MCF 10A (cell line): ENCODE results near the gene CCDC85A. TPM values are rescaled to one million over a fixed set of nuclear protein-coding genes. Genes with fewer than 3 reads are reported as not detected.

Experiments used
- BruUV-seq: library from RNA; stranded (reverse); fragments of 400-500 nt; replicated peaks from 2 replicates; lab custom pipeline; 2021; lab: Mats Ljungman, UMichigan
- CTCF ChIA-PET: fragments of 300-600 bp; sonication (Branson Sonifier 250); formaldehyde crosslinking; extraction: SDS; loops from one replicate; lab custom pipeline; 2021; ENCODE audit warnings: antibody characterized with exemption, inconsistent platforms; lab: Yijun Ruan, JAX
- POLR2A ChIA-PET: fragments of 300-600, 350-650 bp; sonication (Branson Sonifier 250); formaldehyde crosslinking; extraction: SDS; loops from one replicate; lab custom pipeline; 2020; ENCODE audit warnings: antibody characterized with exemption, inconsistent platforms; lab: Yijun Ruan, JAX
- DNase-seq: peaks from one replicate; pipeline ENCODE4 v3.0.0-alpha.2; 2018; ENCODE audit not compliant: unreplicated experiment
- H3K27ac Mint-ChIP-seq: one replicate; pipeline ENCODE4 v1.8.0; 2022; ENCODE audit warnings: mild to moderate bottlenecking, low read depth, mixed read lengths; ENCODE audit not compliant: unreplicated experiment
- H3K27me3 Mint-ChIP-seq: one replicate; pipeline ENCODE4 v1.8.0; 2022; ENCODE audit warnings: mixed read lengths; ENCODE audit not compliant: insufficient read depth, unreplicated experiment
- H3K36me3 Mint-ChIP-seq: one replicate; pipeline ENCODE4 v1.8.0; 2022; ENCODE audit warnings: mild to moderate bottlenecking, moderate library complexity, mixed read lengths; ENCODE audit not compliant: insufficient read depth, unreplicated experiment
- H3K4me1 Mint-ChIP-seq: one replicate; pipeline ENCODE4 v1.8.0; 2022; ENCODE audit warnings: mixed read lengths; ENCODE audit not compliant: insufficient read depth, unreplicated experiment
- H3K4me3 Mint-ChIP-seq: one replicate; pipeline ENCODE4 v1.8.0; 2022; ENCODE audit warnings: mild to moderate bottlenecking, moderate library complexity, mixed read lengths; ENCODE audit not compliant: unreplicated experiment
- H3K9me3 Mint-ChIP-seq: one replicate; pipeline ENCODE4 v1.8.0; 2022; ENCODE audit warnings: mixed read lengths; ENCODE audit not compliant: unreplicated experiment
- intact Hi-C: fragments of 100-400 bp; cut with micrococcal nuclease; formaldehyde crosslinking; loops from 2 replicates; pipeline ENCODE4 v1.14.1; 2022
- total RNA-seq: library from RNA; stranded (reverse); gene quantifications from 2 replicates; pipeline ENCODE4 v1.2.3, GENCODE V29; 2022
- TF ChIP-seq, protein P1 (sequence below): fragments of 200-600 bp; IDR thresholded peaks from one replicate; pipeline ENCODE4 v1.8.0; 2022; ENCODE audit warnings: antibody characterized with exemption, mild to moderate bottlenecking; ENCODE audit not compliant: unreplicated experiment

Gene CCDC85A
- total RNA-seq, 1 experiment from 2014 or later, result 0.16 TPM

DNA sequence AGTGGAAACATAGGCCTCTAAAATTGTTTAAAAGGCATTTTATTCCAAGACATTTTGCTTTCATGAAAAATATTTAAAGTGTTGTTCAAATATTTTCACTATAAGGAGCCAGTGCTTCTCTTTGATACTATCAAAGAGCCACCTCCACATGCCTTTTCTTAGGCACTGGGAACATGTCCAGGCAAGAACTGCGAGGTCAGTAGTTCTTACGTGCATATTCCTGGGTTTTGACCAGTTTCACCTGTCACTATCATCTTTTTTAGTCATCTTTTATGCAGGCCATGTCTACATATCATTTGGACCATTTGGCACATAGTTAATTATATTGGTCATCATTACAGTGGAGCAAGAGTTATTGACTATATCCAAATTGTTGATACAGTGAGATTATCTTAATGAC lies 195.3 kb downstream of the CCDC85A start:
- no peaks in the 10 kb centered on the region for H3K27me3 Mint-ChIP-seq
- peak overlapping the region; percentile 57 for H3K27ac Mint-ChIP-seq
- POLR2A ChIA-PET, result interaction anchor here (1.2 kb wide), 1 partner anchor 70 kb away, joined by 3 read pairs; no protein-coding TSS in a partner anchor
- H3K4me1 Mint-ChIP-seq, result peaks cover 6% of the 10 kb centered on the region
- intact Hi-C loops, result no loop called here
- no peaks in the 10 kb centered on the region for H3K36me3 Mint-ChIP-seq
- no peak overlapping the region for H3K4me3 Mint-ChIP-seq
- H3K9me3 Mint-ChIP-seq, result no peaks in the 10 kb centered on the region
- no TSS peak for BruUV-seq
- CTCF ChIA-PET, result interaction anchor here (1.2 kb wide), 1 partner anchor 56 kb away, joined by 3 read pairs; no protein-coding TSS in a partner anchor
- TF ChIP-seq, protein P1, sequence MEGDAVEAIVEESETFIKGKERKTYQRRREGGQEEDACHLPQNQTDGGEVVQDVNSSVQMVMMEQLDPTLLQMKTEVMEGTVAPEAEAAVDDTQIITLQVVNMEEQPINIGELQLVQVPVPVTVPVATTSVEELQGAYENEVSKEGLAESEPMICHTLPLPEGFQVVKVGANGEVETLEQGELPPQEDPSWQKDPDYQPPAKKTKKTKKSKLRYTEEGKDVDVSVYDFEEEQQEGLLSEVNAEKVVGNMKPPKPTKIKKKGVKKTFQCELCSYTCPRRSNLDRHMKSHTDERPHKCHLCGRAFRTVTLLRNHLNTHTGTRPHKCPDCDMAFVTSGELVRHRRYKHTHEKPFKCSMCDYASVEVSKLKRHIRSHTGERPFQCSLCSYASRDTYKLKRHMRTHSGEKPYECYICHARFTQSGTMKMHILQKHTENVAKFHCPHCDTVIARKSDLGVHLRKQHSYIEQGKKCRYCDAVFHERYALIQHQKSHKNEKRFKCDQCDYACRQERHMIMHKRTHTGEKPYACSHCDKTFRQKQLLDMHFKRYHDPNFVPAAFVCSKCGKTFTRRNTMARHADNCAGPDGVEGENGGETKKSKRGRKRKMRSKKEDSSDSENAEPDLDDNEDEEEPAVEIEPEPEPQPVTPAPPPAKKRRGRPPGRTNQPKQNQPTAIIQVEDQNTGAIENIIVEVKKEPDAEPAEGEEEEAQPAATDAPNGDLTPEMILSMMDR, result no peak
- peak; percentile 16 for DNase-seq

DNA sequence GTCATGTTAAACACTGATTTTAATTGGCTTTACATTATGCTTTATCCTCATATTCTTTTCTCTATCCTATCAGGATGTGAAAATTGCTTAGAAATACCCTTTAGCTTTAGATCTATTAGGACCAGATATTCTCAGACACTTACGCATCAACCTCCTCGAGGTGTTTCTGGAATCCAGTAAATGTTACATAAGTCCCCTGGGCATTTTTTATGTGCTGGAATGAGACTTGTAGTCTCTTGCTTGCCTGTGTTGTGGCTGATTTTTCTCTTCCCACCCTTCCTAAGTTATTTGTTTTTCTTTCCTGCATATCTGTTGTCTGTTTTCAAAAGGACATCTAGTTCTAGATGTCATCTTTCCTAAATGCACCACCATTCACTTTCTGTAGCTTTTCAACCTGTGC lies 197.1 kb downstream of the CCDC85A start:
- no peak for DNase-seq

DNA sequence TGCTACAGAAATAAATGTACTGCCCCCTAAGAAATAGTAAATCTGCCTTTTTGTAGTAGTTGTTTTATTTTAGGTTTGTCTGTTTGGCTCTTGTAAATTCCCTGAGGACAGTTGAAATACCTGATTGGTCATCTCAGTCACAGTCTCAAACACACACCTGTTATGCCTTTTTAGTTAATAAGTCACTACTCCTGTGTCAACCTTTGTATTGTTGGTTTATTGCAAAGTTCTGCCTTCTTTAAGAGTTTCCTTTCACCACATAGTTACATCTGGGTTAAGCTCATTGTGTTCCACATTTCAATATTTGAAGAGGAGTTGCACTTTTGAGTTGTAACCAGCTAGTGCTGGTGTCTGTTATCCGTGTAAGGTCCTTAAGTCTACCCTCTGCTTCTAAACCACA lies 198.7 kb downstream of the CCDC85A start:
- no peak overlapping the region for H3K4me3 Mint-ChIP-seq

More for the DNA sequence above, 197.1 kb downstream of the CCDC85A start:
- Mint-ChIP-seq H3K4me3 (no peak overlapping the region), H3K36me3 (no peaks in the 10 kb centered on the region), H3K27ac (no peak overlapping the region), H3K4me1 (peaks cover 6% of the 10 kb centered on the region), H3K9me3 (no peaks in the 10 kb centered on the region), H3K27me3 (no peaks in the 10 kb centered on the region)
- intact Hi-C loops, result no loop called here
- ChIA-PET POLR2A (interaction anchor here (0.7 kb wide), 1 partner anchor 14 kb away, joined by 4 read pairs; no protein-coding TSS in a partner anchor), CTCF (no interaction called here)
- no TSS peak for BruUV-seq
- TF ChIP-seq, protein P1, result no peak

DNA sequence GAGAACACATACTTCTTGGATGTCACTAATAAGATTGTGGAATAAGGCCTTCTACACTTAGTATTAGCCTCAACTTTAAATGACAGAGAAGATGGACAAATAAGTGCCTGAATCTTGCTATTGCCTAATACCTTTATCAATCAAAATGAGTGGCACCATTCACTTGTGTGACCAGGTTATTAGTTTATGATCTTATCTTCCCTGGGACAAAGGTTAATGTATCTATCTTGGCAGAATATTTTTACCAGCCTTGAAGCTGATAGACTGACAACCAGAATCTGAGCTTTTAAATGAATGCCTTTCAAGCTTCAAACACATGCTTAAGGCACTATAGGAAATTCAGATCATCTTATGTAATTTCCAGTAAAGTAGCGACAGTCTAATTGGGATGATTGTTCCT lies 202.9 kb downstream of the CCDC85A start:
- ChIA-PET POLR2A (interaction anchor here (1.6 kb wide), 1 partner anchor 9 kb away, joined by 5 read pairs; no protein-coding TSS in a partner anchor), CTCF (interaction anchor here (0.6 to 2.1 kb wide), 2 partner anchors 203 to 887 kb away, joined by 4 to 7 read pairs; partner anchors contain the start of gene CCDC85A)
- H3K4me1 Mint-ChIP-seq, result no peaks in the 10 kb centered on the region
- intact Hi-C loops, result no loop called here
- TF ChIP-seq, protein P1, result no peak
- H3K27me3 Mint-ChIP-seq, result no peaks in the 10 kb centered on the region
- DNase-seq, result no peak
- H3K9me3 Mint-ChIP-seq, result no peaks in the 10 kb centered on the region
- H3K27ac Mint-ChIP-seq, result no peak overlapping the region
- no peak overlapping the region for H3K4me3 Mint-ChIP-seq
- BruUV-seq, result no TSS peak
- H3K36me3 Mint-ChIP-seq, result no peaks in the 10 kb centered on the region

More for the DNA sequence above, 198.7 kb downstream of the CCDC85A start:
- ChIA-PET CTCF (interaction anchor here (1.0 kb wide), 1 partner anchor 199 kb away, joined by 3 read pairs; no protein-coding TSS in a partner anchor), POLR2A (no interaction called here)
- intact Hi-C loops, result no loop called here
- no peaks in the 10 kb centered on the region for H3K9me3 Mint-ChIP-seq
- no TSS peak for BruUV-seq
- H3K4me1 Mint-ChIP-seq, result peaks cover 6% of the 10 kb centered on the region
- no peak for DNase-seq
- no peak overlapping the region for H3K27ac Mint-ChIP-seq
- TF ChIP-seq, protein P1, result no peak
- H3K36me3 Mint-ChIP-seq, result no peaks in the 10 kb centered on the region
- H3K27me3 Mint-ChIP-seq, result no peaks in the 10 kb centered on the region
